Measurements from ENCODE around the gene KIF1A.
A peak's percentile ranks its signal among the peaks of the same experiment; 100 is the strongest.

KIF1A gene

DNA sequence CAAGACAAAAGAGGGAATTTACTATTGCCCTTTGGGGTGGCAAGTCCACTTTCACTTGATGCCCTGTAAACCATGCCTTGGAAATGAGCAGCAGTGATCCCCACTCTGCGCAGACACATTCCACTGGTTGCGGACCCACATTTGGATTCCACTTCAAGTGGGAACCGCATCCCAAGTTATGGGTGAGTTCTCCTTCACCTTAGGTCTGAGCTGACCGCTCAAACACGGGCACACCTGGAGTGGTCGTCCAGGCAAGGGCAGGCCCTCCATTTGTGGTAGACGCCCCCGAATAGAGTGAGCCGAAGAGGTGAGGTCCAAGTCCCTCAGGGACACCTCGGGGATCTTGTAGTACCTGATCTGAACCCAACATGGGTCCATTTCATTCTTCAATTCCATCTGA lies 38.9 kb upstream of the KIF1A start:
- no peak for DNase-seq (ENCODE audit: low read depth)
- TF ChIP-seq, protein P1, sequence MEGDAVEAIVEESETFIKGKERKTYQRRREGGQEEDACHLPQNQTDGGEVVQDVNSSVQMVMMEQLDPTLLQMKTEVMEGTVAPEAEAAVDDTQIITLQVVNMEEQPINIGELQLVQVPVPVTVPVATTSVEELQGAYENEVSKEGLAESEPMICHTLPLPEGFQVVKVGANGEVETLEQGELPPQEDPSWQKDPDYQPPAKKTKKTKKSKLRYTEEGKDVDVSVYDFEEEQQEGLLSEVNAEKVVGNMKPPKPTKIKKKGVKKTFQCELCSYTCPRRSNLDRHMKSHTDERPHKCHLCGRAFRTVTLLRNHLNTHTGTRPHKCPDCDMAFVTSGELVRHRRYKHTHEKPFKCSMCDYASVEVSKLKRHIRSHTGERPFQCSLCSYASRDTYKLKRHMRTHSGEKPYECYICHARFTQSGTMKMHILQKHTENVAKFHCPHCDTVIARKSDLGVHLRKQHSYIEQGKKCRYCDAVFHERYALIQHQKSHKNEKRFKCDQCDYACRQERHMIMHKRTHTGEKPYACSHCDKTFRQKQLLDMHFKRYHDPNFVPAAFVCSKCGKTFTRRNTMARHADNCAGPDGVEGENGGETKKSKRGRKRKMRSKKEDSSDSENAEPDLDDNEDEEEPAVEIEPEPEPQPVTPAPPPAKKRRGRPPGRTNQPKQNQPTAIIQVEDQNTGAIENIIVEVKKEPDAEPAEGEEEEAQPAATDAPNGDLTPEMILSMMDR (conservative IDR thresholded peaks at IDR 0.05; ENCODE audit: low read length), result no peak
- no peak overlapping the region for H3K4me3 ChIP-seq (ENCODE audit: low read length)

- no peak overlapping the region for H3K4me3 ChIP-seq (ENCODE audit: low read length)
- TF ChIP-seq, protein P1 (conservative IDR thresholded peaks at IDR 0.05; ENCODE audit: low read length), result no peak
- no peak for DNase-seq (ENCODE audit: low read depth)
These were observed 38.3 kb upstream of the KIF1A start for GRCh38 chr2:240858321-240858720.

DNA sequence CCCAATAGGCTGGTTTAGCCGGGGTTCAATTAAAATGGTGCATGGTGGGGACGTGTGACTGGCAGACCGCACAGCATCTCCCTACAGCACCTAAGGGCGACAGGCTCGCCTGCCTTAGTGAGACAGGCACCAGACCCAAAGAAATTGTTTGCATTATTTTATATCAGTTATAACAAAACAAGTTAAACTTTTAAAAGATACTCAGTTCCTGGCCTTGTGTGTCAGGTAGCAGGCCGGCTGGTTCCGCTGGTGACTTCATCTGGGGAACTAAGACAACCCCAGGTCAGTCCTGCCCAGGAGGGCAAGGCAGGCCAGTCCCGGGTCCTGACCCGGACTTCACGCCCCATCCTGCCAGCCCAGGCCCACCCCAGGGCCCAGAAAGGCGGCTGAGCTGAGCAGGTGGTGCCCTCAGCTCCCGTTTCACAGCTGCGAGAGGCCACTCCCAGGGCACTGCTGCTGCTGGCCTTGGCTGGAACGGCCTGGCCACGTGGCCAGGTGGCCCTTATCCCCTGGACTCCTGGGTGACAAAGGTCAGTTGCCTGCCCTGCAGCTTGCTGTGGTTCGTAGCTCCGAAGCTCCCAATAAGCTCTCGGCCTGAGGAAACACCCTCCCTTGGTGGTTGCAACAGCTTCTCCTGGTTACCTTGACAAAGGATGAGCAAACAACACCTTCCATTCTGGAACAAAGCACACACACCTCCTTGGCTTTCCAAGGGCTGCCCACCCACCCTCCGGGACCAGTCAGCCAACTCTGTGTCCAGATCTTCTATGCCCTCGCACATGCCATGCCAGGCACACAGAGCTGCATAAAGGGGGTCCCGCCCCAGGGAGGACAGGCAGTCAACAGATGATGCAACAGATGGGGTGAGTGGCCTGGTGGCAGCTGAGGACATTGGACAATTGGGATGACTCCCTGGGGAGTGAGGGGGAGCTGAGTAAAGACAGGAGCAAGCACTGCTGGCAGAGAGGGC lies 37.3 kb upstream of the KIF1A start:
- no peak for DNase-seq (ENCODE audit: low read depth)
- TF ChIP-seq, protein P1 (conservative IDR thresholded peaks at IDR 0.05; ENCODE audit: low read length), result no peak

GRCh38 chr2:240856151-240856980 lies 36.3 kb upstream of the KIF1A start:
- no peak for DNase-seq (ENCODE audit: low read depth)
- no peak overlapping the region for H3K4me3 ChIP-seq (ENCODE audit: low read length)

More for the DNA sequence above, 37.3 kb upstream of the KIF1A start:
- H3K4me3 ChIP-seq (ENCODE audit: low read length), result no peak overlapping the region

DNA sequence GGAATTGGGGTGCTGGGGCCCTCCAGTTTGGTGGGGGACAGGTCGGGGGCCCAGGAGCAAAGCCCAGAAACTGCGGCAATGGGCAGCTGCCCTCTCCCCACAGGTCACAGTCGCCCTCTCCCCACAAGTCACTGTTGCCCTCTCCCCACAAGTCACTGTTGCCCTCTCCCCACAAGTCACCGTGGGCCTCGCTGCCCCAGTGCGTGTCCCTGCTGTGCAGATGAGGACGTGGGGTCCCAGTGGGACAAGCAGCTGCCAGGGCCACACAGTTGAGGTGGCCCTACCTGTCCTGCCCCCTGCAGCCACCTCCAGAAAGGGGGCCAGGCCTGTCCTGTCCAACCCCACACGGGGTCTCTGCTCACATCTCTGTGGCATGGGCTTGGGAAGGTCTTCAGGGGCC lies 35.7 kb upstream of the KIF1A start:
- TF ChIP-seq, protein P1 (conservative IDR thresholded peaks at IDR 0.05; ENCODE audit: low read length), result no peak
- H3K4me3 ChIP-seq (ENCODE audit: low read length), result no peak overlapping the region
- DNase-seq (ENCODE audit: low read depth), result no peak

More at GRCh38 chr2:240856151-240856980, 36.3 kb upstream of the KIF1A start:
- TF ChIP-seq, protein P1 (conservative IDR thresholded peaks at IDR 0.05; ENCODE audit: low read length), result 0 out of 2 replicates have a peak, but pooled peaks have one; percentile 15

GRCh38 chr2:240852671-240853314 lies 32.8 kb upstream of the KIF1A start:
- H3K4me3 ChIP-seq (ENCODE audit: low read length), result no peak overlapping the region
- no peak for DNase-seq (ENCODE audit: low read depth)
- TF ChIP-seq, protein P1 (conservative IDR thresholded peaks at IDR 0.05; ENCODE audit: low read length), result no peak
